ENCODE measurements around the gene B3GNT5.
A peak's percentile ranks its signal among the peaks of the same experiment; 100 is the strongest.
"Not testable (repeated sequence)": the region's sequence is repeated elsewhere in the genome, so short reads cannot be mapped to it uniquely, and the experiment has no call there.

Gene B3GNT5

GRCh38 chr3:183252973-183253527 is at the start of gene B3GNT5:
Gene B3GNT5 (plus strand): TSS chr3:183253253. CDS start chr3:183269799, 16,546 bp downstream.
- DNase-seq (ENCODE audit: low read depth) = peak; percentile 18

GRCh38 chr3:183203670-183204069 is 49.4 kb upstream of the B3GNT5 start:
- DNase-seq (ENCODE audit: low read depth) = no peak

GRCh38 chr3:183208260-183208659 is 44.8 kb upstream of the B3GNT5 start:
- DNase-seq (ENCODE audit: low read depth) = no peak

- DNase-seq (ENCODE audit: low read depth) = no peak
Measured at GRCh38 chr3:183208800-183209199, 44.3 kb upstream of the B3GNT5 start.

- DNase-seq (ENCODE audit: low read depth) = no peak
Measured at GRCh38 chr3:183210341-183210740, 42.7 kb upstream of the B3GNT5 start.

GRCh38 chr3:183210862-183211341 is 42.2 kb upstream of the B3GNT5 start:
- peak; percentile 1 for DNase-seq (ENCODE audit: low read depth)

GRCh38 chr3:183211352-183211751 is 41.7 kb upstream of the B3GNT5 start:
- no peak for DNase-seq (ENCODE audit: low read depth)

- DNase-seq (ENCODE audit: low read depth) = no peak
Measured at GRCh38 chr3:183212096-183212495, 41.0 kb upstream of the B3GNT5 start.

GRCh38 chr3:183212565-183212964 is 40.5 kb upstream of the B3GNT5 start:
- no peak for DNase-seq (ENCODE audit: low read depth)

GRCh38 chr3:183213415-183214276 is 39.4 kb upstream of the B3GNT5 start:
- DNase-seq (ENCODE audit: low read depth) = no peak

- no peak for DNase-seq (ENCODE audit: low read depth)
Measured at GRCh38 chr3:183214277-183214612, 38.8 kb upstream of the B3GNT5 start.

- DNase-seq (ENCODE audit: low read depth) = no peak
Measured at GRCh38 chr3:183215591-183216202, 37.4 kb upstream of the B3GNT5 start.

GRCh38 chr3:183217548-183218332 is 35.3 kb upstream of the B3GNT5 start:
- no peak for DNase-seq (ENCODE audit: low read depth)

- DNase-seq (ENCODE audit: low read depth) = no peak
Measured at GRCh38 chr3:183218826-183219225, 34.2 kb upstream of the B3GNT5 start.

- DNase-seq (ENCODE audit: low read depth) = no peak
Measured at GRCh38 chr3:183220828-183221227, 32.2 kb upstream of the B3GNT5 start.

GRCh38 chr3:183222631-183223235 is 30.3 kb upstream of the B3GNT5 start:
- DNase-seq (ENCODE audit: low read depth) = no peak

- peak; percentile 5 for DNase-seq (ENCODE audit: low read depth)
Measured at GRCh38 chr3:183224180-183224970, 28.7 kb upstream of the B3GNT5 start.

GRCh38 chr3:183226333-183226890 is 26.6 kb upstream of the B3GNT5 start:
- DNase-seq (ENCODE audit: low read depth) = no peak

- no peak for DNase-seq (ENCODE audit: low read depth)
Measured at GRCh38 chr3:183227586-183227985, 25.5 kb upstream of the B3GNT5 start.

- no peak for DNase-seq (ENCODE audit: low read depth)
Measured at GRCh38 chr3:183229178-183229577, 23.9 kb upstream of the B3GNT5 start.

- DNase-seq (ENCODE audit: low read depth) = not testable (repeated sequence)
Measured at GRCh38 chr3:183230251-183230650, 22.8 kb upstream of the B3GNT5 start.

All from stimulated activated CD8-positive, alpha-beta memory T cell treated with anti-CD3 and anti-CD28 coated beads, Interleukin-12 subunit alpha, Interleukin-12 subunit beta, amount 100 ng/mL, for 4 hours (primary cell).